ENCODE measurements around the gene CSF2RB.

CSF2RB gene

GRCh38 chr22:36935694-36936093 lies 22.3 kb downstream of the CSF2RB start:
- no peak for DNase-seq
- Histone ChIP-seq H3K27ac (no peak overlapping the region), H3K4me3 (ENCODE audit: low read depth, low read length) (no peak overlapping the region), H3K36me3 (no peaks in the 10 kb centered on the region), H3K27me3 (ENCODE audit: insufficient read depth, low read depth, severe bottlenecking) (peaks cover 81% of the 10 kb centered on the region), H3K9me3 (ENCODE audit: severe bottlenecking) (no peaks in the 10 kb centered on the region)
- TF ChIP-seq, protein P1, sequence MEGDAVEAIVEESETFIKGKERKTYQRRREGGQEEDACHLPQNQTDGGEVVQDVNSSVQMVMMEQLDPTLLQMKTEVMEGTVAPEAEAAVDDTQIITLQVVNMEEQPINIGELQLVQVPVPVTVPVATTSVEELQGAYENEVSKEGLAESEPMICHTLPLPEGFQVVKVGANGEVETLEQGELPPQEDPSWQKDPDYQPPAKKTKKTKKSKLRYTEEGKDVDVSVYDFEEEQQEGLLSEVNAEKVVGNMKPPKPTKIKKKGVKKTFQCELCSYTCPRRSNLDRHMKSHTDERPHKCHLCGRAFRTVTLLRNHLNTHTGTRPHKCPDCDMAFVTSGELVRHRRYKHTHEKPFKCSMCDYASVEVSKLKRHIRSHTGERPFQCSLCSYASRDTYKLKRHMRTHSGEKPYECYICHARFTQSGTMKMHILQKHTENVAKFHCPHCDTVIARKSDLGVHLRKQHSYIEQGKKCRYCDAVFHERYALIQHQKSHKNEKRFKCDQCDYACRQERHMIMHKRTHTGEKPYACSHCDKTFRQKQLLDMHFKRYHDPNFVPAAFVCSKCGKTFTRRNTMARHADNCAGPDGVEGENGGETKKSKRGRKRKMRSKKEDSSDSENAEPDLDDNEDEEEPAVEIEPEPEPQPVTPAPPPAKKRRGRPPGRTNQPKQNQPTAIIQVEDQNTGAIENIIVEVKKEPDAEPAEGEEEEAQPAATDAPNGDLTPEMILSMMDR (IDR thresholded peaks at IDR 0.05; ENCODE audit: low read depth, low read length): no peak

- Histone ChIP-seq H3K27me3 (ENCODE audit: insufficient read depth, low read depth, severe bottlenecking) (peaks cover 81% of the 10 kb centered on the region), H3K9me3 (ENCODE audit: severe bottlenecking) (no peaks in the 10 kb centered on the region), H3K4me3 (ENCODE audit: low read depth, low read length) (no peak overlapping the region), H3K27ac (no peak overlapping the region), H3K36me3 (no peaks in the 10 kb centered on the region)
- DNase-seq: no peak
- TF ChIP-seq, protein P1 (IDR thresholded peaks at IDR 0.05; ENCODE audit: low read depth, low read length): no peak
These were observed 23.1 kb downstream of the CSF2RB start for GRCh38 chr22:36936362-36937116.

DNA sequence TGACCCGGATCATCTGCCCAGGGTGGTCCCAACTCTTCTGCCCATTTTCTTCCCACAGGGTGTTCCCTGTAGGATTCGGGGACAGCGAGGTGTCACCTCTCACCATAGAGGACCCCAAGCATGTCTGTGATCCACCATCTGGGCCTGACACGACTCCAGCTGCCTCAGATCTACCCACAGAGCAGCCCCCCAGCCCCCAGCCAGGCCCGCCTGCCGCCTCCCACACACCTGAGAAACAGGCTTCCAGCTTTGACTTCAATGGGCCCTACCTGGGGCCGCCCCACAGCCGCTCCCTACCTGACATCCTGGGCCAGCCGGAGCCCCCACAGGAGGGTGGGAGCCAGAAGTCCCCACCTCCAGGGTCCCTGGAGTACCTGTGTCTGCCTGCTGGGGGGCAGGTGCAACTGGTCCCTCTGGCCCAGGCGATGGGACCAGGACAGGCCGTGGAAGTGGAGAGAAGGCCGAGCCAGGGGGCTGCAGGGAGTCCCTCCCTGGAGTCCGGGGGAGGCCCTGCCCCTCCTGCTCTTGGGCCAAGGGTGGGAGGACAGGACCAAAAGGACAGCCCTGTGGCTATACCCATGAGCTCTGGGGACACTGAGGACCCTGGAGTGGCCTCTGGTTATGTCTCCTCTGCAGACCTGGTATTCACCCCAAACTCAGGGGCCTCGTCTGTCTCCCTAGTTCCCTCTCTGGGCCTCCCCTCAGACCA lies 24.0 kb downstream of the CSF2RB start:
- no peak overlapping the region for H3K4me3 ChIP-seq (ENCODE audit: low read depth, low read length)
- H3K9me3 ChIP-seq (ENCODE audit: severe bottlenecking): no peaks in the 10 kb centered on the region
- DNase-seq: no peak
- TF ChIP-seq, protein P1 (IDR thresholded peaks at IDR 0.05; ENCODE audit: low read depth, low read length): no peak
- H3K27ac ChIP-seq: no peak overlapping the region
- H3K36me3 ChIP-seq: no peaks in the 10 kb centered on the region
- H3K27me3 ChIP-seq (ENCODE audit: insufficient read depth, low read depth, severe bottlenecking): peaks cover 81% of the 10 kb centered on the region

DNA sequence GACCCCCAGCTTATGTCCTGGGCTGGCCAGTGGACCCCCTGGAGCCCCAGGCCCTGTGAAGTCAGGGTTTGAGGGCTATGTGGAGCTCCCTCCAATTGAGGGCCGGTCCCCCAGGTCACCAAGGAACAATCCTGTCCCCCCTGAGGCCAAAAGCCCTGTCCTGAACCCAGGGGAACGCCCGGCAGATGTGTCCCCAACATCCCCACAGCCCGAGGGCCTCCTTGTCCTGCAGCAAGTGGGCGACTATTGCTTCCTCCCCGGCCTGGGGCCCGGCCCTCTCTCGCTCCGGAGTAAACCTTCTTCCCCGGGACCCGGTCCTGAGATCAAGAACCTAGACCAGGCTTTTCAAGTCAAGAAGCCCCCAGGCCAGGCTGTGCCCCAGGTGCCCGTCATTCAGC lies 24.6 kb downstream of the CSF2RB start:
- TF ChIP-seq, protein P1 (IDR thresholded peaks at IDR 0.05; ENCODE audit: low read depth, low read length): no peak

DNA sequence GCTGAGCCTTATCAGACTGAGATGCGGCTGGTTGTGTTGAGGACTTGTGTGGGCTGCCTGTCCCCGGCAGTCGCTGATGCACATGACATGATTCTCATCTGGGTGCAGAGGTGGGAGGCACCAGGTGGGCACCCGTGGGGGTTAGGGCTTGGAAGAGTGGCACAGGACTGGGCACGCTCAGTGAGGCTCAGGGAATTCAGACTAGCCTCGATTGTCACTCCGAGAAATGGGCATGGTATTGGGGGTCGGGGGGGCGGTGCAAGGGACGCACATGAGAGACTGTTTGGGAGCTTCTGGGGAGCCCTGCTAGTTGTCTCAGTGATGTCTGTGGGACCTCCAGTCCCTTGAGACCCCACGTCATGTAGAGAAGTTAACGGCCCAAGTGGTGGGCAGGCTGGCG lies 25.5 kb downstream of the CSF2RB start:
- Histone ChIP-seq H3K4me3 (ENCODE audit: low read depth, low read length) (no peak overlapping the region), H3K27me3 (ENCODE audit: insufficient read depth, low read depth, severe bottlenecking) (peaks cover 85% of the 10 kb centered on the region), H3K27ac (no peak overlapping the region), H3K36me3 (no peaks in the 10 kb centered on the region), H3K9me3 (ENCODE audit: severe bottlenecking) (no peaks in the 10 kb centered on the region)
- TF ChIP-seq, protein P1 (IDR thresholded peaks at IDR 0.05; ENCODE audit: low read depth, low read length): no peak
- no peak for DNase-seq

More for the DNA sequence above, 24.6 kb downstream of the CSF2RB start:
- H3K27ac ChIP-seq: no peak overlapping the region
- no peaks in the 10 kb centered on the region for H3K36me3 ChIP-seq
- H3K9me3 ChIP-seq (ENCODE audit: severe bottlenecking): no peaks in the 10 kb centered on the region
- peaks cover 81% of the 10 kb centered on the region for H3K27me3 ChIP-seq (ENCODE audit: insufficient read depth, low read depth, severe bottlenecking)
- no peak for DNase-seq
- no peak overlapping the region for H3K4me3 ChIP-seq (ENCODE audit: low read depth, low read length)

All from WERI-Rb-1 (cell line).